HEK293 (cell line): ENCODE measurements around the gene TINAGL1.

ENCODE experiments used
- CTCF ChIA-PET: fragments of 350-600 bp; formaldehyde crosslinking; extraction: SDS; loops from one replicate; lab custom pipeline; 2021; ENCODE audit warnings: antibody characterized with exemption; lab: Yijun Ruan, JAX
- POLR2A ChIA-PET: fragments of 300-600 bp; formaldehyde crosslinking; extraction: SDS; loops from one replicate; lab custom pipeline; 2020; ENCODE audit warnings: antibody characterized with exemption, inconsistent platforms; lab: Yijun Ruan, JAX
- H3K27ac ChIP-seq: fragments of 200-500 bp; sonication (Bioruptor generic); 2 replicates; pipeline ENCODE4 v1.5.1; 2014; ENCODE audit warnings: low read depth, low read length, control low read depth, inconsistent platforms; ENCODE audit errors: extremely low read depth
- H3K36me3 ChIP-seq, 2 experiments: fragments of 200-500 bp in 1 of 2; sonication (Bioruptor generic) in 1 of 2; 1 replicate in 1 of 2; 2 replicates in 1 of 2; pipeline ENCODE4 v1.5.1; 2014 to 2017; ENCODE audit warnings: inconsistent platforms in 2 of 2, low read length in 2 of 2; ENCODE audit not compliant: control insufficient read depth in 2 of 2, insufficient read depth in 1 of 2
- H3K4me1 ChIP-seq: fragments of 200-500 bp; sonication (Bioruptor generic); 2 replicates; pipeline ENCODE4 v1.5.1; 2014; ENCODE audit warnings: mild to moderate bottlenecking, low read length, inconsistent platforms; ENCODE audit not compliant: control insufficient read depth, insufficient read depth
- H3K4me3 ChIP-seq: 2 replicates; pipeline ENCODE4 v1.5.1; 2011; ENCODE audit warnings: low read depth, mild to moderate bottlenecking, control low read depth, low read length, moderate library complexity
- H3K9me3 ChIP-seq: fragments of 200-500 bp; sonication (Bioruptor generic); 2 replicates; pipeline ENCODE4 v1.5.1; 2014; ENCODE audit warnings: low read depth, low read length, inconsistent platforms; ENCODE audit not compliant: control insufficient read depth, insufficient read depth
- ATF2 ChIP-seq: fragments of 450-650 bp; formaldehyde crosslinking; IDR thresholded peaks from 2 replicates; pipeline ENCODE4 v1.5.1; 2016; ENCODE audit warnings: missing biosample characterization, missing genetic modification characterization, low read depth
- EGR2 ChIP-seq: fragments of 450-650 bp; formaldehyde crosslinking; IDR thresholded peaks from 2 replicates; pipeline ENCODE4 v1.5.1; 2016; ENCODE audit warnings: low read depth, missing biosample characterization, missing genetic modification characterization
- FEZF1 ChIP-seq: fragments of 450-650 bp; formaldehyde crosslinking; IDR thresholded peaks from 2 replicates; pipeline ENCODE4 v1.5.1; 2016; ENCODE audit warnings: missing biosample characterization, missing genetic modification characterization
- HOXD13 ChIP-seq: sonication (generic); formaldehyde crosslinking; IDR thresholded peaks from 2 replicates; pipeline ENCODE4 v1.8.0; 2022; ENCODE audit warnings: missing genetic modification reagents, borderline replicate concordance
- KLF1 ChIP-seq: fragments of 450-650 bp; formaldehyde crosslinking; IDR thresholded peaks from 2 replicates; pipeline ENCODE4 v1.5.1; 2016; ENCODE audit warnings: missing biosample characterization, missing genetic modification characterization
- REPIN1 ChIP-seq: fragments of 450-650 bp; formaldehyde crosslinking; IDR thresholded peaks from 2 replicates; pipeline ENCODE4 v1.5.1; 2017; ENCODE audit warnings: missing biosample characterization, missing genetic modification characterization, low read depth
- SETDB1 ChIP-seq: IDR thresholded peaks from one replicate; pipeline ENCODE4 v1.6.1; 2017; ENCODE audit warnings: mild to moderate bottlenecking, low read length, moderate library complexity, mixed read lengths; ENCODE audit not compliant: insufficient read length
- ZBTB49 ChIP-seq: fragments of 450-650 bp; formaldehyde crosslinking; IDR thresholded peaks from 2 replicates; pipeline ENCODE4 v1.5.1; 2016; ENCODE audit warnings: missing biosample characterization, missing genetic modification characterization, low read depth
- ZNF132 ChIP-seq: fragments of 450-650 bp; formaldehyde crosslinking; IDR thresholded peaks from 2 replicates; pipeline ENCODE4 v1.5.1; 2017; ENCODE audit warnings: missing biosample characterization, missing genetic modification characterization, borderline replicate concordance
- ZNF155 ChIP-seq: fragments of 450-650 bp; formaldehyde crosslinking; IDR thresholded peaks from 2 replicates; pipeline ENCODE4 v1.5.1; 2016; ENCODE audit warnings: missing biosample characterization, missing genetic modification characterization
- ZNF184 ChIP-seq: fragments of 450-650 bp; IDR thresholded peaks from 2 replicates; pipeline ENCODE4 v1.5.1; 2018; ENCODE audit warnings: missing biosample characterization, mild to moderate bottlenecking, missing genetic modification characterization
- ZNF26 ChIP-seq: fragments of 450-650 bp; formaldehyde crosslinking; IDR thresholded peaks from 2 replicates; pipeline ENCODE4 v1.5.1; 2016; ENCODE audit warnings: missing biosample characterization, missing genetic modification characterization
- ZNF280C ChIP-seq: fragments of 450-650 bp; formaldehyde crosslinking; IDR thresholded peaks from 2 replicates; pipeline ENCODE4 v1.5.1; 2016; ENCODE audit warnings: missing biosample characterization, missing genetic modification characterization
- ZNF571 ChIP-seq: fragments of 450-650 bp; formaldehyde crosslinking; IDR thresholded peaks from 2 replicates; pipeline ENCODE4 v1.5.0; 2017; ENCODE audit warnings: missing biosample characterization, missing genetic modification characterization
- ZNF580 ChIP-seq: fragments of 450-650 bp; formaldehyde crosslinking; IDR thresholded peaks from 2 replicates; pipeline ENCODE4 v1.5.1; 2016; ENCODE audit warnings: missing biosample characterization, missing genetic modification characterization
- ZNF621 ChIP-seq: fragments of 450-650 bp; formaldehyde crosslinking; IDR thresholded peaks from 2 replicates; pipeline ENCODE4 v1.5.1; 2017; ENCODE audit warnings: missing biosample characterization, missing genetic modification characterization

TINAGL1 gene

GRCh38 chr1:31556481-31557006, 19.8 kb upstream of the TINAGL1 start (continued):
- TF ChIP-seq ZNF580 (tag by site-specific recombination): no peak
- TF ChIP-seq ZBTB49 (tag by site-specific recombination): no peak
- no peak for TF ChIP-seq ATF2 (tag by site-specific recombination)
- TF ChIP-seq HOXD13 (CRISPR knock-in tag): no peak
- no peak for TF ChIP-seq ZNF621

- peak; percentile 93 for TF ChIP-seq SETDB1
- no peak for TF ChIP-seq FEZF1
- POLR2A ChIA-PET: no interaction called here
- H3K27ac ChIP-seq: no peak overlapping the region
- CTCF ChIA-PET: interaction anchor here (0.9 to 1.5 kb wide), 3 partner anchors 34 to 185 kb away, joined by 3 to 6 read pairs (median 3); no protein-coding TSS in a partner anchor
- H3K4me1 ChIP-seq: no peaks in the 10 kb centered on the region
- no peaks in the 10 kb centered on the region for H3K36me3 ChIP-seq
- H3K9me3 ChIP-seq: no peaks in the 10 kb centered on the region
- H3K4me3 ChIP-seq: no peak overlapping the region
These were observed 16.6 kb upstream of the TINAGL1 start for GRCh38 chr1:31559715-31560114.

- no peak for TF ChIP-seq ZNF280C (tag by site-specific recombination)
- TF ChIP-seq ZNF571 (tag by site-specific recombination): no peak
- no peak for TF ChIP-seq ZNF184 (tag by site-specific recombination)
- no peak for TF ChIP-seq REPIN1 (tag by site-specific recombination)
- no peak for TF ChIP-seq ZNF26 (tag by site-specific recombination)
- no peak for TF ChIP-seq EGR2
- no peak for TF ChIP-seq ZNF132 (tag by site-specific recombination)
- TF ChIP-seq ZNF155 (tag by site-specific recombination): no peak
- no peak for TF ChIP-seq KLF1 (tag by site-specific recombination)
- TF ChIP-seq, all 188 proteins: peak for 0
- H3K9me3 ChIP-seq: no peaks in the 10 kb centered on the region
- H3K36me3 ChIP-seq: no peaks in the 10 kb centered on the region
- H3K4me1 ChIP-seq: no peaks in the 10 kb centered on the region
- ChIA-PET POLR2A (no interaction called here), CTCF (interaction anchor here (1.0 to 1.5 kb wide), 2 partner anchors 33 to 185 kb away, joined by 3 to 6 read pairs; no protein-coding TSS in a partner anchor)
- H3K27ac ChIP-seq: no peak overlapping the region
- no peak overlapping the region for H3K4me3 ChIP-seq
These were observed 15.9 kb upstream of the TINAGL1 start for GRCh38 chr1:31560394-31560793.
